Fibroblast of skin of right quadriceps (primary cell): ENCODE results near the gene CDK2AP2.
"Not testable (repeated sequence)": the region's sequence is repeated elsewhere in the genome, so short reads cannot be mapped to it uniquely, and the experiment has no call there.

Experiments used
- DNase-seq: peaks from one replicate; pipeline ENCODE4 v3.0.0-alpha.2; 2013

Gene CDK2AP2

DNA sequence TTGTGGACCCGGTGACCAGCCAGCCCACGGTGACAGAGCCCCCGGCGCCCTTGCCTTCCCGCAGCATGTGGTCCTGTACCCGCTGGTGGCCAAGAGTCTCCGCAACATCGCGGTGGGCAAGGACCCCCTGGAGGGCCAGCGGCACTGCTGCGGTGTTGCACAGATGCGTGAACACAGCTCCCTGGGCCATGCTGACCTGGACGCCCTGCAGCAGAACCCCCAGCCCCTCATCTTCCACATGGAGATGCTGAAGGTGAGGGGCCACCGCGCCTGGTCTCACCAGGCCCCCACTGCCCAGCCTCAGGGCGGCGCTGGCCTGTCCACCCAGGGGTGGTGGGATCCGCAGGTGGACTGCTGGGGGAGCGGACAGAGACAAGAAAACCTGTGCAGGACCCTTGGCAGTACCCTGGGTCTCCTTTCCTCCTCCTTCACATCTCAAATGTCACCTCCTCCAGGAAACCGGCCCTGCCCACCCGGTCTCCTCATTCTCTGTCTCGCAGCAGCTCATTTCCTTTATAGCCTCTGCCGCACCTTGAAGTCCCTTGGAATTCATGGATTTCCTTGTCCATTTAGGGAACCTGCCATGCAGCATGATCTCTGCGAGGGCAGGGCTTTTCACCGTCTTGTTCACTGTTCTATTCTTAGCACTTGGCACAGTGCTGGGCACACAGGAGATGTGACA lies 18.6 kb downstream of the CDK2AP2 start:
- no peak for DNase-seq

- no peak for DNase-seq
These were observed 21.3 kb downstream of the CDK2AP2 start for GRCh38 chr11:67486481-67487195.

DNA sequence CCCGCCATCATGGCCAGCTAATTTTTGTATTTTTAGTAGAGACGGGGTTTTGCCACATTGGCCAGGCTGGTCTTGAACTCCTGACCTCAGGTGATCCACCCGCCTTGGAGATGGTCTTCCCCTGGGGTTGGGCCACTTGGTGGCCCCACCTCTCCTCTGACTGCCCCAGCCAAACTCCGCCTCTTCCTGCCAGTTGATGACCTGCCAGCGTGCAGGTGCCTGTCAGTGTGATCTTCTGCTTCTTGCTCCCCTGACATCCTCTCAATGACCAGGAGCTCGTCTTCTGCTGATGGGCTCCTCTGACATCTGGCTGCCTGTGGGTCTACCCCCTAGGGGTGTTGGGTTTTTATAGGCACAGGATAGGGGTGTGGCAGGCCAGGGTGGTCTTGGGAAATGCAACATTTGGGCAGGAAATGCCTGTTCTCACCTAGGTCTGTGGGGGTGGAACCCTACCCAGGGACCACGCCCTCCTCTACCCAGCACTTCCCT lies 22.0 kb downstream of the CDK2AP2 start:
- DNase-seq = not testable (repeated sequence)

DNA sequence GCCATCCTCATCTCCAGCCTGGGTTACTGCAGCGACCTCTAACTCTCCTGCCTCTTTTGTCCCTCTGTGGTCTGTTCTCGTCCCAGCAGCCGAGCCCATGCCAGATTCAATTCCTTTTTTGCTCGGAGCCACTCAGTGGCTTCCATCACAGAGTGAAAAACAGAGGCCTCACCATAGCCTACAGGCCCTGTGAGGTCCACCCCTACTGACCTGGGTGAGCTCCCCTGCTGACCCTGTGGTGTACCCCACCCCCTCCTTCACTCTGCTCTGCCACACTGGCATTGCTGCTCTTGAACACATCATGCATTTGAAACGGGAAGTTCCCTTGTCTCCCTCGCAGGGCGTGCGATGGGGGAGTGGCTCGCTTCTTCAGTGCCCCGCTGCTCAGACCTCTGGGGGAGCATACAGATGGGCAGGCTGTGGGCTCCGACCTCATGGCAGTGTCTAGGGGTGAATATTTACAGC lies 23.1 kb downstream of the CDK2AP2 start:
- DNase-seq = no peak

GRCh38 chr11:67483831-67484665 lies 23.9 kb downstream of the CDK2AP2 start:
- no peak for DNase-seq

- DNase-seq = peak; percentile 98
These were observed 24.8 kb downstream of the CDK2AP2 start, which contains the start of gene AIP for GRCh38 chr11:67482827-67483798. Gene AIP, plus strand, starts transcription at chr11:67483026. Its CDS starts 133 bp downstream, at chr11:67483159.

DNA sequence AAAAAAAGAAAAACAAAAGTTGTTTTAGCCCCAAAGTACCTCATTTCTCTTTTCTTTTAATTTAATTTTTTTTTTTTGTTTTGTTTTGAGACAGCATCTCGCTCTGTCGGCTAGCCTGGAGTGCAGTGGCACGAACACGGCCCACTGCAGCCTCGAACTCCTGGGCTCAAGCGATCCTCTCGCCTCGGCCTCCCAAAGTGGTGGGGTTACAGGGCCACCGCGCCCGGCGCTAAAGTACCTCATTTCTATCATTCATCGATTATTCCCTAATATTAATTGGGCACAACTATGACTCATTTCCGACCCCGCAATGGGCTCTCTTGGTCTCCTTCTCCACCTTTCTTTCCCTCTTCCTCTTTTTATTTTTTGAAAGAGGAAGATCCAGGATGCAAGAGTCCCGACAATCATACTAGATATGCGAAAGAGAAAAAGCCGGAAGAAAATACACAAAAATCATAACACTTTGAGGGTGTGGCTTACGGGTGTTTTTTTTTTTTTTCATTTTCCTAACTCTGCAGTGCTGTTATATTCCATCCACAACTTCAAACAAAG lies 25.6 kb downstream of the CDK2AP2 start:
- no peak for DNase-seq

GRCh38 chr11:67477344-67478050 lies 30.5 kb downstream of the CDK2AP2 start:
- not testable (repeated sequence) for DNase-seq

DNA sequence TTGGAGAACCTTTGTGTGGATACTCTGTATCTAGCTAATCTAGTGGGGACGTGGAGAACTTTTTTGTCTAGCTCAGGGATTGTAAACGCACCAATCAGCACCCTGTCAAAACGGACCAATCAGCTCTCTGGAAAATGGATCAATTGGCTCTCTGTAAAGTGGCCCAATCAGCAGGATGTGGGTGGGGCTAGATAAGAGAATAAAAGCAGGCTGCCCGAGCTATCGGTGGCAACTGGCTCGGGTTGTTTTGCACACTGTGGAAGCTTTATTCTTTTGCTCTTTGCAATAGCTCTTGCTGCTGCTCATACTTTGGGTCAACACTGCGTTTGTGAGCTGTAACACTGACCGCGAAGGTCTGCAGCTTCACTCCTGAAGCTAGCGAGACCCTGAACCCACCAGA lies 31.3 kb downstream of the CDK2AP2 start:
- DNase-seq = not testable (repeated sequence)

DNA sequence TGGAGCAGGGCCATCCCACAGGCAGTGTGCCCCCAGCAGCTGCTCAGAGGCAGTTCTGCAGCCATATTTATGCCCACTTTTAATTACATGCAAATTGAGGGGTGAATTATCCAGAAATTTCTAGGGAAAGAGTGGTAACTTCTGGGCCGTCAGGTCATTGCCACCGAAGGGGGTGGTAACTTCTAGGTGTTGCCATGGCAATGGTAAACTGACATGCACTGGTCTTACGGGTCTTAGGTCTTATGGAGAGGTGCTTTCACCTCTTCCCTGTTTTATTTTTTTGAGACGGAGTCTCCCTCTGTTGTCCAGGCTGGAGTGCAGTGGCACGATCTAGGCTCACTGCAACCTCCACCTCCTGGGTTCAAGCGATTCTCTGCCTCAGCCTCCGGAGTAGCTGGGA lies 35.1 kb downstream of the CDK2AP2 start:
- no peak for DNase-seq

DNA sequence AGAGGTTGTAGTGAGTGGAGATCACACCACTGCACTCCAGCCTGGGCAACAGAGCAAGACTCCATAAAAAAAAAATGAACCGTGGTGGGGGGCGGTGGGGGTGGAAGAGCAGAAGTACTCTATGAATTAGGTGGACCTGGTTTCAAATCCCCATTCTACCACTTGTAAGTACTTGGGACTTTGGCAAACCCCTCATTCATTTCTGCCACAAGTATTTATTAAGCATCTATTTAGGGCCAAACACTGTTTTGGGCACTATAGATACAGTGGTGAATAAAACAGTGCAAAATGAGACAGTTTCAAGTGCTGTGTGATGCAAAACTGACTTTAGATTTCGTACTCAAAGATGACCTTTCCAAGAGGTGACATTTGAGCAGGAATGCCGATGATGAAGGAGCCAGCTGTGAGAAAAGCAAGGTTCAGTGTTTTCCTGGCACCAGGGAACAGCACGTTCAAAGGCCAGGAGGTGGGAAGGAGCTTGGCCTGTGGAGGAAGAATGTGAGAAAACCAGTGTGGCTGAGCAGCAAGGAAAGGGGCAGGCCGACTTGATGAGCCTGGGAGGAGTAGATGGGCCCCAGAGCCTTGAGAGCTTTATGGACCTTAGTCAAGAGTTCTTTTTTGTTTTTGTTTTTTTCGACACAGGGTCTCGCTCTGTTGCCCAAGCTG lies 37.5 kb downstream of the CDK2AP2 start:
- DNase-seq = no peak

GRCh38 chr11:67469508-67469811 lies 38.5 kb downstream of the CDK2AP2 start:
- DNase-seq = no peak

DNA sequence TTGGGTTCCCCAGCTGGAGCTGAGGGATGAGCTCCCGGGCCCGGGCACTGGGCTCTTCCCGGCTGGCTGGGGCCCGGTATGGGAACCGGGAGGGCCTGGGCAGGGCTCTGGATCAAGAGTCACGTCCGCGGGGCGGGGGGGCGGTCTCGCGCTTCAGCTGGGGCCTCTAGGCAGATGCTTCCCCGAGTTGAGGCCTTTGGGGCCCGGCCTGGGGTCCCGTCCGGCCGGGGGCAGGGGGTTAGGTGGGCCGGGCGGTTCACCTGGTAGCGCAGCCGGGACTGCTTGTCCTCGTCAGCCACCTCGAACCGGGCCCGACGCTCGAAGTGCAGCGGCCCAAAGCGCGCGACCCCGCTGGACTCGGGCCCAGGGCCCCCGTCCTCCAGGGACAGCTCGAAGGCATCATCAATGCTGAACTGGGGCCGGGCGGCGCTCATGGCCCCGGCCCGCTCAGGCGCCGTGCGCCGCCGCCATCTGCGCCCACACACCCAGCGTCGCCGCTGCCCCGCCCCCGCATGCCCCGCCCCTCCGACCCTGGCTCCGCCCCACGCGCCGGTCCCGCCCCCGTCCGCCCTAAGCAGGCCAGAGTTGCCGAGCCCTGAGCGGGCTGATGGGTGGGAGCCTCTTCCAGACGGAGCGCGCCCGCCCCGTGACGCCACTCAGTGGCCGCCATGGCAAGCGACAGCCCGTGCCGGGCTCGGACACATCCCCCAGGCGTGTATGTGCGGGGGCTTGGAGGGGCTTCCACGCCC lies 39.0 kb downstream of the CDK2AP2 start, which contains the start of gene TMEM134:
Gene TMEM134, minus strand, starts transcription at position 493 of the 749 bp plus-strand sequence. Its CDS starts 59 bp downstream, at position 434.
- peak; percentile 92 for DNase-seq

GRCh38 chr11:67468456-67468758 lies 39.6 kb downstream of the CDK2AP2 start:
- no peak for DNase-seq

DNA sequence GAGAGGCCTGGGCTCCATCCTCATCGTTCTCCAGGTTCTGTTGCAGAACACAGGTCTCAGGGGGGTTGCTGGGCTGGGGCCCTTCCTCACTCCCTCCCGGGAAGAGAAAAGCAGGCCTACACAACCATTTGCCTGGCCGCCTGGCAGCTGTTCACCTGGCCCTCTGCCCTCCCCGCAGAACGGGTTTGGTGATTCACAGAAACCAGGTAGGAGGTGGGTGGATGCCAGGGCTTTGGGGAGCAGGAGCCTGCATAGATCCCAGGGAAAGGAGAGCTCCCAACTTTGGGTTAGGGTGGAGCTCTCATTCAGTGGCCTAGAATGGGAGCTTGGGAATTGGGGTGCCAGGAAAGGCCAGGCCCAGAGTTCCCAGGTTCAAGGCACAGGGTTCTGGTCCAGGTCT lies 39.9 kb downstream of the CDK2AP2 start:
- no peak for DNase-seq

- DNase-seq = no peak
These were observed 40.8 kb downstream of the CDK2AP2 start for GRCh38 chr11:67466962-67467771.

DNA sequence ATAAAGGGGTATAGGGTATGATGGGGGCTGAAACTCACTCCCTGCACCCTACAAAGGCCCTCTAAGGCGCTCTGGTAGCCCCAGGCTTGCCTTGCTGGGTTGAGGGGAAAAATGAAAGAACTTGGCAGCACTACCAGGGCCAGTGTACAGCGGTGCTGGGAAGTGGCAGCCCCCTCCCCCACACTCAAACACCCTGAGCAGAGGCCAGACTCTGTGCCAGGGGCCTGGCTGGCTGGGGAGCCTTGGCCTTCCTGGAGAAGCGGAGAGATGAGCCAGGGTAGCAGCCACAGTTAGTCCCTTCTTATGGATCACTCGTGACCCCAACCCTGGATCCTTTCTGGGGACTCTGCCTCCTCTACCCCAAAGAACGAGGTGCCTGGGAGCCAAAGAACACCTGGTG lies 41.6 kb downstream of the CDK2AP2 start:
- DNase-seq = no peak

DNA sequence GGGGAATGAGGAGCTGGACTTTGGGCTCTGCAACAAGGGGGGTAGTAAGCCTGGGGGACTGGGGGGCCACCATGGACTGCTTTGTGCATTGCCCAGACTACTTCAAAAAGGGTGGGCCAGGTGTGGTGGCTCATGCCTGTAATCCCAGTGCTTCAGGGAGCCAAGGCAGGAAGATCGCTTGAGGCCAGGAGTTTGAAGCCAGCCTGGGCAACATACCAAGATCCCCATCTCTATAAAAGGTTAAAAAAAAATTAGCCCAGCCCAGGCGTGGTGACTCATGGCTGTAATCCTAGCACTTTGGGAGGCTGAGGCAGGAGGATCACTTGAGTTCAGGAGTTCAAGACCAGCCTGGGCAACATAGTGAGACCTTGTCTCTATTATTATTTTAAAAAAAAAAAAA lies 42.4 kb downstream of the CDK2AP2 start:
- peak; percentile 17 for DNase-seq

DNA sequence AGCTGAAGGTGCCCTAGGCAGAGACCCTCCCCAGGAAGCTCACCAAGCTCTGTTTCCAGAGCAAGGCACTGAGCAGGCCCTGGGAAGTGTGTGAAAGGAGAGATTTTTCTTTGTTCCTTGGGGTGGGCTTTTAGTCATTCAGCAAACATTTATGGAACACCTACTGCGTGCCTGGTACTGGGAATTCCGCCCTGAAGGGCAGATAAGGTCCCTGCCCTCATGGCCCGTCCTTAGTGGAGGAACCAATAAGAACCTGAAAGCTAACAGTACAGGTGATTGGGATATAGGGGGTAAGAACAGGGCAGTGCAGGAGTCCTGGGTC lies 42.8 kb downstream of the CDK2AP2 start:
- DNase-seq = no peak
